GM12878 (cell line): Measurements from ENCODE around the gene PRDM16. TPM values are rescaled to one million over a fixed set of nuclear protein-coding genes. Genes with fewer than 3 reads are reported as not detected.

Experiments
- ATF2 ChIP-seq: IDR thresholded peaks from 2 replicates; pipeline ENCODE4 v1.6.1; 2012; ENCODE audit warnings: low read length, inconsistent platforms
- BRCA1 ChIP-seq: IDR thresholded peaks from 2 replicates; pipeline ENCODE4 v1.6.1; 2011; ENCODE audit warnings: low read depth, low read length, improper control_type of control experiment
- DPF2 ChIP-seq: fragments of 450-650 bp; IDR thresholded peaks from 2 replicates; pipeline ENCODE4 v1.6.1; 2017; ENCODE audit warnings: mild to moderate bottlenecking
- KDM1A ChIP-seq: fragments of 200-600 bp; sonication (generic); IDR thresholded peaks from 2 replicates; pipeline ENCODE4 v1.6.1; 2016; ENCODE audit warnings: borderline replicate concordance
- PKNOX1 ChIP-seq: fragments of 450-650 bp; IDR thresholded peaks from 2 replicates; pipeline ENCODE4 v1.6.1; 2016; ENCODE audit warnings: mild to moderate bottlenecking
- SMAD5 ChIP-seq: IDR thresholded peaks from 2 replicates; pipeline ENCODE4 v1.6.1; 2016; ENCODE audit warnings: antibody characterized with exemption, low read depth
- SPI1 ChIP-seq: IDR thresholded peaks from 2 replicates; pipeline ENCODE4 v1.6.1; 2011; ENCODE audit warnings: low read depth, mild to moderate bottlenecking, low read length, moderate library complexity, borderline replicate concordance; ENCODE audit not compliant: insufficient read depth
- TCF12 ChIP-seq: IDR thresholded peaks from 2 replicates; pipeline ENCODE4 v1.6.1; 2011; ENCODE audit warnings: low read depth, mild to moderate bottlenecking, low read length
- USF1 ChIP-seq: IDR thresholded peaks from 2 replicates; pipeline ENCODE4 v1.6.1; 2011; ENCODE audit warnings: borderline replicate concordance, low read depth, mild to moderate bottlenecking, moderate library complexity, mixed read lengths, low read length; ENCODE audit not compliant: insufficient read depth; ENCODE audit errors: extremely low read length
- ZBTB33 ChIP-seq: fragments of 450-650 bp; IDR thresholded peaks from 2 replicates; pipeline ENCODE4 v1.6.1; 2017; ENCODE audit warnings: mild to moderate bottlenecking
- polyA plus RNA-seq, 11 experiments: library from polyadenylated mRNA; depleted of rRNA in 4 of 11; unstranded in 6 of 11; stranded (reverse) in 5 of 11; fragments of >200 nt; fragmentation: Nextera tagmentation in 4 of 11; fragmentation: Illumina TruSeq in 1 of 11; extraction: Ambion mirVana in 4 of 11; extraction: Trizol in 1 of 11; gene quantifications; 1 replicate in 1 of 11; 2 replicates in 10 of 11; pipeline versions ENCODE4 v1.2.1 to v1.2.3, GENCODE V29; 2011 to 2016; ENCODE audit warnings: inconsistent platforms in 2 of 11, missing spikeins in 2 of 11, low read depth in 1 of 11
- total RNA-seq, 4 experiments: library from RNA; depleted of rRNA in 3 of 4; stranded (reverse); fragments of >200 nt in 3 of 4; fragmentation: Illumina TruSeq in 1 of 4; extraction: Trizol in 1 of 4; gene quantifications; 2 replicates each; pipeline versions ENCODE4 v1.2.1 to v1.2.3, GENCODE V29; 2013 to 2021

Gene PRDM16
- total and polyA plus RNA-seq, 10 of the 15 experiments (the other 5 are each of a cell fraction or from before 2014, with no cell fraction given): 0.03 TPM; not detected in 9

- TF ChIP-seq SMAD5 (no peak), SPI1 (no peak), PKNOX1 (no peak), USF1 (no peak), BRCA1 (no peak), ATF2 (no peak), KDM1A (no peak), ZBTB33 (no peak), DPF2 (no peak), TCF12 (no peak)
Observed at GRCh38 chr1:3032371-3033039, 36.5 kb upstream of the PRDM16 start (continued).
